Measurements from ENCODE around the gene RBM42.
A peak's percentile ranks its signal among the peaks of the same experiment; 100 is the strongest.

Gene RBM42

GRCh38 chr19:35620001-35620400 lies 8.8 kb upstream of the RBM42 start:
- no peak for DNase-seq (ENCODE audit: low read depth in 3 of 3)

- DNase-seq (ENCODE audit: low read depth in 3 of 3), result no peak
Measured at GRCh38 chr19:35621708-35622107, 7.1 kb upstream of the RBM42 start.

- no peak for DNase-seq (ENCODE audit: low read depth in 3 of 3)
Measured at GRCh38 chr19:35622750-35623149, 6.1 kb upstream of the RBM42 start.

GRCh38 chr19:35623327-35624010 lies 5.4 kb upstream of the RBM42 start:
- no peak for DNase-seq (ENCODE audit: low read depth in 3 of 3)

- no peak for DNase-seq (ENCODE audit: low read depth in 3 of 3)
Measured at GRCh38 chr19:35628264-35628564, 622 bp upstream of the RBM42 start.

GRCh38 chr19:35629332-35629633 lies 447 bp downstream of the RBM42 start:
- DNase-seq (ENCODE audit: low read depth in 3 of 3), result no peak

- no peak for DNase-seq (ENCODE audit: low read depth in 3 of 3)
Measured at GRCh38 chr19:35633727-35634440, 5.0 kb downstream of the RBM42 start.

GRCh38 chr19:35636651-35637050 lies 7.8 kb downstream of the RBM42 start:
- no peak for DNase-seq (ENCODE audit: low read depth in 3 of 3)

GRCh38 chr19:35637165-35637564 lies 8.3 kb downstream of the RBM42 start:
- no peak for DNase-seq (ENCODE audit: low read depth in 3 of 3)

GRCh38 chr19:35639321-35639639 lies 10.4 kb downstream of the RBM42 start:
- no peak for DNase-seq (ENCODE audit: low read depth in 3 of 3)

GRCh38 chr19:35639863-35640262 lies 11.0 kb downstream of the RBM42 start:
- DNase-seq (ENCODE audit: low read depth in 3 of 3), result no peak

- DNase-seq (ENCODE audit: low read depth in 3 of 3), result no peak
Measured at GRCh38 chr19:35641515-35642151, 12.8 kb downstream of the RBM42 start, which contains the start of gene ETV2. ETV2 (plus strand) TSS chr19:35641745; CDS start chr19:35642461, 716 bp downstream.

- no peak for DNase-seq (ENCODE audit: low read depth in 3 of 3)
Measured at GRCh38 chr19:35642312-35642711, 13.5 kb downstream of the RBM42 start.

- DNase-seq (ENCODE audit: low read depth in 3 of 3), result no peak
Measured at GRCh38 chr19:35642798-35643254, 14.0 kb downstream of the RBM42 start.

GRCh38 chr19:35643255-35644205 lies 14.7 kb downstream of the RBM42 start:
- peak; percentile 61 to 64 (median 64) for DNase-seq (ENCODE audit: low read depth in 3 of 3)

GRCh38 chr19:35644206-35644986 lies 15.6 kb downstream of the RBM42 start:
- peak; percentile 85 to 89 (median 88) for DNase-seq (ENCODE audit: low read depth in 3 of 3)

GRCh38 chr19:35644987-35645679 lies 16.3 kb downstream of the RBM42 start:
- peak; percentile 65 to 73 (median 70) for DNase-seq (ENCODE audit: low read depth in 3 of 3)

GRCh38 chr19:35645680-35646511 lies 17.1 kb downstream of the RBM42 start:
- DNase-seq (ENCODE audit: low read depth in 3 of 3), result no peak

GRCh38 chr19:35648017-35648961 lies 19.5 kb downstream of the RBM42 start, which contains the start of gene COX6B1:
COX6B1 (plus strand) TSS chr19:35648323; CDS start chr19:35651244, 2,921 bp downstream.
- DNase-seq (ENCODE audit: low read depth in 3 of 3), result peak; percentile 61 to 89 (median 81)

Measured in stimulated activated CD4-positive, alpha-beta T cell treated with anti-CD3 and anti-CD28 coated beads, TNF-alpha, amount 100 ng/mL, for 4 hours (primary cell).